IMR-90 (cell line): ENCODE results near the gene ANGPTL7. TPM values are rescaled to one million over a fixed set of nuclear protein-coding genes. Genes with fewer than 3 reads are reported as not detected.

Experiments used
- ATAC-seq: fragments of 200-7000 bp; cut with Tn5 transposase; 2 replicates; pipeline ENCODE4 v1.9.1; 2020; ENCODE audit warnings: low read depth, mild to moderate bottlenecking, moderate library complexity
- BruUV-seq: library from RNA; stranded (reverse); fragments of 400-500 nt; replicated peaks from 2 replicates; lab custom pipeline; 2021; lab: Mats Ljungman, UMichigan
- CTCF ChIA-PET: fragments of 300-600 bp; formaldehyde crosslinking; extraction: SDS; loops from one replicate; lab custom pipeline; 2021; ENCODE audit warnings: antibody characterized with exemption; lab: Yijun Ruan, JAX
- POLR2A ChIA-PET: fragments of 300-600 bp; sonication (Branson Sonifier 250); formaldehyde crosslinking; loops from one replicate; lab custom pipeline; 2022; ENCODE audit warnings: antibody characterized with exemption; ENCODE audit not compliant: unreplicated experiment; lab: Charles Lee
- DNase-seq: peaks from one replicate; pipeline ENCODE4 v3.0.0; 2013
- H2AFZ ChIP-seq: replicated peaks from 2 replicates; pipeline ENCODE3; 2013; ENCODE audit warnings: low read length, mild to moderate bottlenecking; ENCODE audit not compliant: poor library complexity
- H2AK5ac ChIP-seq: 2 replicates; pipeline ENCODE4 v1.6.1; 2013; ENCODE audit warnings: low read depth, low read length, inconsistent platforms
- H2AK9ac ChIP-seq: replicated peaks from 2 replicates; pipeline ENCODE3; 2013; ENCODE audit warnings: mild to moderate bottlenecking, low read depth, low read length, moderate library complexity; ENCODE audit not compliant: poor library complexity
- H2BK120ac ChIP-seq: 2 replicates; pipeline ENCODE4 v1.6.1; 2013; ENCODE audit warnings: low read depth, low read length, inconsistent platforms
- H2BK15ac ChIP-seq: 3 replicates; pipeline ENCODE4 v1.6.1; 2013; ENCODE audit warnings: low read depth, low read length, inconsistent platforms
- H2BK20ac ChIP-seq: 2 replicates; pipeline ENCODE4 v1.6.1; 2013; ENCODE audit warnings: low read depth, mild to moderate bottlenecking, inconsistent platforms, low read length, moderate library complexity
- H2BK5ac ChIP-seq: 2 replicates; pipeline ENCODE4 v1.6.1; 2013; ENCODE audit warnings: mild to moderate bottlenecking, low read depth, low read length, inconsistent platforms; ENCODE audit not compliant: poor library complexity, severe bottlenecking
- H3K14ac ChIP-seq: replicated peaks from 2 replicates; pipeline ENCODE4 v1.6.1; 2013; ENCODE audit warnings: low read depth, low read length, inconsistent platforms
- H3K18ac ChIP-seq: 2 replicates; pipeline ENCODE4 v1.6.1; 2013; ENCODE audit warnings: low read depth, low read length, control low read depth
- H3K23ac ChIP-seq: 2 replicates; pipeline ENCODE4 v1.6.1; 2013; ENCODE audit warnings: low read depth, low read length, inconsistent platforms
- H3K27ac ChIP-seq: 2 replicates; pipeline ENCODE4 v1.5.1; 2013; ENCODE audit warnings: mild to moderate bottlenecking, control low read depth, low read length; ENCODE audit not compliant: insufficient read depth
- H3K27me3 ChIP-seq: 2 replicates; pipeline ENCODE4 v1.6.1; 2013; ENCODE audit warnings: low read length; ENCODE audit not compliant: control insufficient read depth, insufficient read depth
- H3K36me3 ChIP-seq: 2 replicates; pipeline ENCODE4 v1.6.1; 2013; ENCODE audit warnings: low read length, mixed read lengths; ENCODE audit not compliant: control insufficient read depth, insufficient read depth
- H3K4ac ChIP-seq: 2 replicates; pipeline ENCODE4 v1.6.1; 2013; ENCODE audit warnings: low read depth, low read length, inconsistent platforms
- H3K4me1 ChIP-seq: 2 replicates; pipeline ENCODE4 v1.6.1; 2013; ENCODE audit warnings: low read length, mixed read lengths; ENCODE audit not compliant: control insufficient read depth, insufficient read depth
- H3K4me2 ChIP-seq: 2 replicates; pipeline ENCODE4 v1.6.1; 2013; ENCODE audit warnings: low read depth, mild to moderate bottlenecking, control low read depth, low read length, moderate library complexity
- H3K4me3 ChIP-seq: 2 replicates; pipeline ENCODE4 v1.5.1; 2013; ENCODE audit warnings: low read depth, mild to moderate bottlenecking, control low read depth, low read length, moderate library complexity; ENCODE audit not compliant: insufficient read depth
- H3K56ac ChIP-seq: 2 replicates; pipeline ENCODE4 v1.6.1; 2013; ENCODE audit warnings: low read length, inconsistent platforms; ENCODE audit not compliant: insufficient read depth; ENCODE audit errors: extremely low read depth
- H3K79me1 ChIP-seq, 2 experiments: 2 replicates each; pipeline ENCODE4 v1.6.1; 2013; ENCODE audit warnings: low read length in 2 of 2, inconsistent platforms in 1 of 2, low read depth in 1 of 2
- H3K9ac ChIP-seq: 2 replicates; pipeline ENCODE4 v1.6.1; 2013; ENCODE audit warnings: low read depth, low read length, control low read depth
- H3K9me1 ChIP-seq: 2 replicates; pipeline ENCODE4 v1.6.1; 2013; ENCODE audit warnings: low read length, inconsistent platforms; ENCODE audit not compliant: insufficient read depth
- H3K9me3 ChIP-seq: 2 replicates; pipeline ENCODE4 v1.6.1; 2013; ENCODE audit warnings: low read length; ENCODE audit not compliant: control insufficient read depth, insufficient read depth
- H4K20me1 ChIP-seq: 2 replicates; pipeline ENCODE4 v1.6.1; 2013; ENCODE audit warnings: low read length, inconsistent platforms; ENCODE audit not compliant: insufficient read depth
- H4K5ac ChIP-seq: 2 replicates; pipeline ENCODE4 v1.6.1; 2013; ENCODE audit warnings: mild to moderate bottlenecking, low read depth, low read length, control low read depth
- H4K8ac ChIP-seq, 2 experiments: 2 replicates each; pipeline ENCODE4 v1.6.1; 2013; ENCODE audit warnings: low read depth in 2 of 2, low read length in 2 of 2, control low read depth in 1 of 2, inconsistent platforms in 1 of 2
- H4K91ac ChIP-seq: 2 replicates; pipeline ENCODE4 v1.6.1; 2013; ENCODE audit warnings: low read depth, low read length, inconsistent platforms; ENCODE audit not compliant: insufficient read depth
- BHLHE40 ChIP-seq: fragments of 150-350 bp; IDR thresholded peaks from 2 replicates; pipeline ENCODE4 v1.6.1; 2016; ENCODE audit warnings: mild to moderate bottlenecking, low read depth, low read length
- CEBPB ChIP-seq: IDR thresholded peaks from 2 replicates; pipeline ENCODE4 v1.6.1; 2012; ENCODE audit warnings: low read depth, low read length, improper control_type of control experiment
- CHD1 ChIP-seq: IDR thresholded peaks from 2 replicates; pipeline ENCODE4 v1.6.1; 2012; ENCODE audit warnings: low read depth, low read length, improper control_type of control experiment
- FOS ChIP-seq: fragments of 150-350 bp; IDR thresholded peaks from 2 replicates; pipeline ENCODE4 v1.6.1; 2016; ENCODE audit warnings: low read depth, low read length
- MAFK ChIP-seq: IDR thresholded peaks from 2 replicates; pipeline ENCODE4 v1.6.1; 2012; ENCODE audit warnings: low read depth, low read length, improper control_type of control experiment
- MAZ ChIP-seq: IDR thresholded peaks from 2 replicates; pipeline ENCODE4 v1.6.1; 2012; ENCODE audit warnings: low read depth, mild to moderate bottlenecking, low read length, improper control_type of control experiment, moderate library complexity, borderline replicate concordance
- MXI1 ChIP-seq: IDR thresholded peaks from 2 replicates; pipeline ENCODE4 v1.6.1; 2012; ENCODE audit warnings: low read depth, mild to moderate bottlenecking, low read length, moderate library complexity, borderline replicate concordance
- NFE2L2 ChIP-seq: fragments of 150-350 bp; IDR thresholded peaks from 2 replicates; pipeline ENCODE4 v1.6.1; 2016; ENCODE audit warnings: low read depth, mild to moderate bottlenecking, low read length
- POLR2A ChIP-seq: IDR thresholded peaks from 2 replicates; pipeline ENCODE4 v1.6.1; 2012; ENCODE audit warnings: mild to moderate bottlenecking, low read depth, low read length
- RAD21 ChIP-seq: IDR thresholded peaks from 2 replicates; pipeline ENCODE4 v1.6.1; 2012; ENCODE audit warnings: low read length, improper control_type of control experiment
- RCOR1 ChIP-seq: IDR thresholded peaks from 2 replicates; pipeline ENCODE4 v1.6.1; 2012; ENCODE audit warnings: mild to moderate bottlenecking, low read length, improper control_type of control experiment; ENCODE audit not compliant: insufficient replicate concordance
- RFX5 ChIP-seq: IDR thresholded peaks from 2 replicates; pipeline ENCODE4 v1.8.0; 2012; ENCODE audit warnings: low read depth, mild to moderate bottlenecking, low read length, moderate library complexity
- SMC3 ChIP-seq: fragments of 150-350 bp; IDR thresholded peaks from 2 replicates; pipeline ENCODE4 v1.6.1; 2016; ENCODE audit warnings: low read depth, mild to moderate bottlenecking, antibody characterized with exemption, low read length, moderate library complexity
- WGBS, 2 experiments: methylation state at CpG; one replicate each; pipeline versions ENCODE4 v1.1.5 to v1.1.7; 2013; ENCODE audit warnings: missing lambda C conversion rate in 2 of 2; ENCODE audit not compliant: insufficient read length in 1 of 2; ENCODE audit errors: extremely low coverage in 2 of 2; 5-methylcytosine and 5-hydroxymethylcytosine counted together
- dilution Hi-C: fragments of 300-500 bp; cut with HindIII; formaldehyde crosslinking; loops from one replicate; pipeline ENCODE4 v1.14.3; 2018; ENCODE audit warnings: low sequenced_read_pairs; ENCODE audit not compliant: unreplicated experiment
- in situ Hi-C: fragments of 300-500 bp; cut with MboI; formaldehyde crosslinking; loops from 3 replicates; pipeline ENCODE4 v1.14.3; 2019; ENCODE audit warnings: low sequenced_read_pairs, inconsistent platforms, mixed read lengths
- intact Hi-C: fragments of 100-400 bp; cut with micrococcal nuclease; formaldehyde crosslinking; loops from 2 replicates; pipeline ENCODE4 v1.10.0; 2022
- polyA plus RNA-seq, 3 experiments: library from polyadenylated mRNA; depleted of rRNA; stranded (reverse); fragments of >200 nt; gene quantifications; 2 replicates each; pipeline ENCODE4 v1.2.3, GENCODE V29; 2012; ENCODE audit warnings: low replicate concordance in 1 of 3
- total RNA-seq: library from RNA; depleted of rRNA; stranded (reverse); fragments of >200 nt; gene quantifications from 2 replicates; pipeline ENCODE4 v1.2.3, GENCODE V29; 2012
- TF ChIP-seq, protein P1 (sequence below): fragments of 150-350 bp; IDR thresholded peaks from 2 replicates; pipeline ENCODE4 v1.6.1; 2016; ENCODE audit warnings: low read depth, mild to moderate bottlenecking, low read length, moderate library complexity, borderline replicate concordance
- TF ChIP-seq, protein P2 (sequence below): fragments of 150-350 bp; IDR thresholded peaks from 2 replicates; pipeline ENCODE4 v1.6.1; 2017; ENCODE audit warnings: mild to moderate bottlenecking, antibody characterized with exemption, low read length, low read depth
- TF ChIP-seq, protein P3 (sequence below): conservative IDR thresholded peaks from 2 replicates; pipeline ENCODE4 v1.5.1; 2012; ENCODE audit warnings: mild to moderate bottlenecking, low read depth, low read length, improper control_type of control experiment

ANGPTL7 gene
- total and polyA plus RNA-seq, 2 of the 4 experiments (the other 2 are of a cell fraction): under 0.01 TPM; not detected in 1

DNA sequence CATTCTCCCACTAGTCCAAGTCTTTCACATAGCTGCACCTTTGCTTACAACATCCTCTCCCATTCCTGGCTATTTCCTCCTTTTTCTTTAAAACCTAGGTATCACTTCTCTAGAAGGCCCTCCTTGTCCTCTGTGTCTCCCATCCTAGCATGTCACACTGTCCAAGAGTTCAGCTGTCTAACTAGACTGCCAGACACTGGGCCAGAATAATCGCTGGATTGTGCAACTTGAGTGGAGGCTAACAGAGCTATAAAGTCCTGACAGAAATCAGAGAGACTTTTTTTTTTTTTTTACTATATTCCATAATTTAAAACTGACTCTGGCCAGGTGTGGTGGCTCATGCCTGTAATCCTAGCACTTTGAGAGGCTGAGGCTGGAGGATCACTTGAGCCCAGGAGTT lies 4.2 kb upstream of the ANGPTL7 start:
- ATAC-seq: no peak
- TF ChIP-seq SMC3: no peak
- no peak for TF ChIP-seq POLR2A
- no peak for TF ChIP-seq MAZ
- no peak for TF ChIP-seq MAFK
- TF ChIP-seq RFX5: no peak
- no peak for TF ChIP-seq CEBPB
- TF ChIP-seq, protein P1, sequence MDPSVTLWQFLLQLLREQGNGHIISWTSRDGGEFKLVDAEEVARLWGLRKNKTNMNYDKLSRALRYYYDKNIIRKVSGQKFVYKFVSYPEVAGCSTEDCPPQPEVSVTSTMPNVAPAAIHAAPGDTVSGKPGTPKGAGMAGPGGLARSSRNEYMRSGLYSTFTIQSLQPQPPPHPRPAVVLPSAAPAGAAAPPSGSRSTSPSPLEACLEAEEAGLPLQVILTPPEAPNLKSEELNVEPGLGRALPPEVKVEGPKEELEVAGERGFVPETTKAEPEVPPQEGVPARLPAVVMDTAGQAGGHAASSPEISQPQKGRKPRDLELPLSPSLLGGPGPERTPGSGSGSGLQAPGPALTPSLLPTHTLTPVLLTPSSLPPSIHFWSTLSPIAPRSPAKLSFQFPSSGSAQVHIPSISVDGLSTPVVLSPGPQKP: no peak
- no peak for TF ChIP-seq BHLHE40
- no peak for TF ChIP-seq NFE2L2
- no peak for TF ChIP-seq RCOR1
- TF ChIP-seq CHD1: no peak
- no peak for TF ChIP-seq FOS
- no peak for TF ChIP-seq MXI1
- TF ChIP-seq, protein P2, sequence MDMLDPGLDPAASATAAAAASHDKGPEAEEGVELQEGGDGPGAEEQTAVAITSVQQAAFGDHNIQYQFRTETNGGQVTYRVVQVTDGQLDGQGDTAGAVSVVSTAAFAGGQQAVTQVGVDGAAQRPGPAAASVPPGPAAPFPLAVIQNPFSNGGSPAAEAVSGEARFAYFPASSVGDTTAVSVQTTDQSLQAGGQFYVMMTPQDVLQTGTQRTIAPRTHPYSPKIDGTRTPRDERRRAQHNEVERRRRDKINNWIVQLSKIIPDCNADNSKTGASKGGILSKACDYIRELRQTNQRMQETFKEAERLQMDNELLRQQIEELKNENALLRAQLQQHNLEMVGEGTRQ: no peak
- no peak for TF ChIP-seq RAD21
- TF ChIP-seq, protein P3, sequence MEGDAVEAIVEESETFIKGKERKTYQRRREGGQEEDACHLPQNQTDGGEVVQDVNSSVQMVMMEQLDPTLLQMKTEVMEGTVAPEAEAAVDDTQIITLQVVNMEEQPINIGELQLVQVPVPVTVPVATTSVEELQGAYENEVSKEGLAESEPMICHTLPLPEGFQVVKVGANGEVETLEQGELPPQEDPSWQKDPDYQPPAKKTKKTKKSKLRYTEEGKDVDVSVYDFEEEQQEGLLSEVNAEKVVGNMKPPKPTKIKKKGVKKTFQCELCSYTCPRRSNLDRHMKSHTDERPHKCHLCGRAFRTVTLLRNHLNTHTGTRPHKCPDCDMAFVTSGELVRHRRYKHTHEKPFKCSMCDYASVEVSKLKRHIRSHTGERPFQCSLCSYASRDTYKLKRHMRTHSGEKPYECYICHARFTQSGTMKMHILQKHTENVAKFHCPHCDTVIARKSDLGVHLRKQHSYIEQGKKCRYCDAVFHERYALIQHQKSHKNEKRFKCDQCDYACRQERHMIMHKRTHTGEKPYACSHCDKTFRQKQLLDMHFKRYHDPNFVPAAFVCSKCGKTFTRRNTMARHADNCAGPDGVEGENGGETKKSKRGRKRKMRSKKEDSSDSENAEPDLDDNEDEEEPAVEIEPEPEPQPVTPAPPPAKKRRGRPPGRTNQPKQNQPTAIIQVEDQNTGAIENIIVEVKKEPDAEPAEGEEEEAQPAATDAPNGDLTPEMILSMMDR: no peak
- Histone ChIP-seq H2AK5ac (no peak overlapping the region), H3K18ac (no peak overlapping the region), H2BK20ac (no peak overlapping the region), H4K5ac (no peak overlapping the region), H3K27ac (no peak overlapping the region), H3K79me1 (peaks cover 3 to 7% of the 10 kb centered on the region in 2 experiments; a peak in 3 of 4 replicates), H3K4ac (no peak overlapping the region), H3K14ac (no peak overlapping the region), H3K4me1 (no peaks in the 10 kb centered on the region), H3K4me3 (no peak overlapping the region), H3K56ac (no peak overlapping the region), H4K91ac (no peak overlapping the region), H3K4me2 (no peak overlapping the region), H2AK9ac (no peak overlapping the region), H3K9me1 (peaks cover 6% of the 10 kb centered on the region; the same call in 1 of the 2 replicates), H2BK15ac (no peak overlapping the region), H4K20me1 (no peaks in the 10 kb centered on the region), H3K36me3 (peaks cover 10% of the 10 kb centered on the region), H3K9me3 (no peaks in the 10 kb centered on the region), H3K9ac (no peak overlapping the region), H3K23ac (no peak overlapping the region), H2BK120ac (no peak overlapping the region), H4K8ac (no peak overlapping the region), H3K27me3 (no peaks in the 10 kb centered on the region), H2BK5ac (no peak overlapping the region), H2AFZ (no peak overlapping the region)
- intact Hi-C loops (no loop called here), in situ Hi-C loops (no loop called here), dilution Hi-C loops (no loop called here)
- WGBS, 2 experiments: no CpG with 5 or more reads among the region's 1 CpG
- no TSS peak for BruUV-seq
- ChIA-PET POLR2A (no interaction called here), CTCF (interaction anchor here (0.6 kb wide), 1 partner anchor 764 kb away, joined by 4 read pairs; no protein-coding TSS in a partner anchor)
- no peak for DNase-seq
